Cerebellar cortex (tissue), 1 donor: ENCODE results near the gene CHPF2.

Source experiments
- DNase-seq: peaks from one replicate; pipeline ENCODE4 v3.0.0-alpha.2; 2015; ENCODE audit warnings: low spot score

Gene CHPF2

GRCh38 chr7:151206914-151207313, 25.4 kb upstream of the CHPF2 start:
- DNase-seq, result no peak

- no peak for DNase-seq
Observed at GRCh38 chr7:151207315-151207714, 25.0 kb upstream of the CHPF2 start.

GRCh38 chr7:151207804-151208203, 24.5 kb upstream of the CHPF2 start:
- DNase-seq, result no peak

- DNase-seq, result no peak
Observed at GRCh38 chr7:151208253-151208862, 23.9 kb upstream of the CHPF2 start.

- no peak for DNase-seq
Observed at GRCh38 chr7:151209588-151209987, 22.7 kb upstream of the CHPF2 start.

GRCh38 chr7:151210087-151210854, 22.0 kb upstream of the CHPF2 start, which contains the start of gene H2BK1:
TSS of gene H2BK1 (minus strand) at chr7:151210488. CDS start at chr7:151210318, 170 bp downstream.
- no peak for DNase-seq

- no peak for DNase-seq
Observed at GRCh38 chr7:151211155-151211772, 21.0 kb upstream of the CHPF2 start.

- DNase-seq, result no peak
Observed at GRCh38 chr7:151212626-151213025, 19.7 kb upstream of the CHPF2 start.

- DNase-seq, result no peak
Observed at GRCh38 chr7:151213826-151214225, 18.5 kb upstream of the CHPF2 start.

GRCh38 chr7:151215396-151215795, 16.9 kb upstream of the CHPF2 start:
- DNase-seq, result no peak

- no peak for DNase-seq
Observed at GRCh38 chr7:151218170-151218569, 14.1 kb upstream of the CHPF2 start.

GRCh38 chr7:151223728-151224127, 8.6 kb upstream of the CHPF2 start:
- DNase-seq, result no peak

- DNase-seq, result no peak
Observed at GRCh38 chr7:151225948-151226510, 6.3 kb upstream of the CHPF2 start.

- no peak for DNase-seq
Observed at GRCh38 chr7:151226560-151226874, 5.8 kb upstream of the CHPF2 start.

- DNase-seq, result peak; percentile 99
Observed at GRCh38 chr7:151226875-151227782, 5.2 kb upstream of the CHPF2 start, which contains the start of gene ABCF2. TSS of gene ABCF2 (minus strand) at chr7:151227205. CDS start at chr7:151226458, 747 bp downstream.

- DNase-seq, result no peak
Observed at GRCh38 chr7:151228024-151228866, 4.0 kb upstream of the CHPF2 start.

GRCh38 chr7:151229249-151229648, 3.0 kb upstream of the CHPF2 start:
- no peak for DNase-seq

- DNase-seq, result no peak
Observed at GRCh38 chr7:151231080-151231479, 1.2 kb upstream of the CHPF2 start.

GRCh38 chr7:151232917-151233701, 826 bp downstream of the CHPF2 start:
- DNase-seq, result no peak

- no peak for DNase-seq
Observed at GRCh38 chr7:151233804-151234203, 1.5 kb downstream of the CHPF2 start.
